Measurements from ENCODE around the gene POLQ.
"Not testable (repeated sequence)": the region's sequence is repeated elsewhere in the genome, so short reads cannot be mapped to it uniquely, and the experiment has no call there.

POLQ gene

DNA sequence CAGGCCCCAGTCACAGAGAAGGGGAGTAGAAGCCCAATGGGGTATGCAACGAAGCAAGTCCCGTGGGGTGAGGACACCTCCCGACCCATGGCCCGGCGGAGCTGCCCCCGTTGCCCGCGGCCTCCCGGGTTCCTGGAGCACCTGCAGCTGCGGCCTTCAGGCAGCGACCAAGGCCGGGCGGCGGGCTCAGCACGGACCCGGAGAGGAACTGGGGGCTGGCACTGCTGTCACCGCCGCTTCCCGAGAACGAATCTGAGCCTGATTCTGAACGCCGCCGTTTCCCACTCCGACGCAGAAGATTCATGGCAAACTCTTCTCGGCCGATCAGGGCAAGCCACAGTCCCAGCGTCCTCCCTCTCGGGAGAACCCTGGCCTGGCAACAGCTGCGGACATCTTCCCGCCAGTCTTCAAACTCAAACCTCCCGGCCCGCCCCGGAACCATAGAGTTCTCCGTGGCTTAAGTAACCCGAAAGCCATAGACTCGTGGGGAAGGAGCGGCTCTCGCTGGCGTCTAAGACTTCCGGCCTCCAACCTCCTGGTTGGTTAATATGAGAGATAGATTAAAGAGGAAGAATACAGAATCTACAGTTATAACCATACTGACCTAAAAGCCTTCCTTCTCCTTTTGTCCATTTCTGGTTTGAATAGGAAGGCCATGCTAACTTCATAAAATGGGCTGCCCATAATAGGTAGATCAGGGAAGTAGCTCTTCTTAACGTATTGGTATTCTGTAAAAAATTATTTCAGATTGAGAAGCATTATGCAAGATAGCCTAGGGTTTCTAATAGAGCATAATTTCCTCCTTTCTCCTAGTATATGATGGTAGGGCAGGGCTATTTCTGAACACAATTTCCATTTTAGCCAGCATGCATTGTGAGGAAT lies at the start of gene POLQ:
TSS of gene POLQ (minus strand) at position 415 of the 882 bp plus-strand sequence. CDS start at position 304, 111 bp downstream.
- peak; percentile 77 for DNase-seq

- no peak for DNase-seq
Measured at GRCh38 chr3:121594850-121595249, 49.1 kb upstream of the POLQ start.

- DNase-seq = not testable (repeated sequence)
Measured at GRCh38 chr3:121593806-121594205, 48.0 kb upstream of the POLQ start.

DNA sequence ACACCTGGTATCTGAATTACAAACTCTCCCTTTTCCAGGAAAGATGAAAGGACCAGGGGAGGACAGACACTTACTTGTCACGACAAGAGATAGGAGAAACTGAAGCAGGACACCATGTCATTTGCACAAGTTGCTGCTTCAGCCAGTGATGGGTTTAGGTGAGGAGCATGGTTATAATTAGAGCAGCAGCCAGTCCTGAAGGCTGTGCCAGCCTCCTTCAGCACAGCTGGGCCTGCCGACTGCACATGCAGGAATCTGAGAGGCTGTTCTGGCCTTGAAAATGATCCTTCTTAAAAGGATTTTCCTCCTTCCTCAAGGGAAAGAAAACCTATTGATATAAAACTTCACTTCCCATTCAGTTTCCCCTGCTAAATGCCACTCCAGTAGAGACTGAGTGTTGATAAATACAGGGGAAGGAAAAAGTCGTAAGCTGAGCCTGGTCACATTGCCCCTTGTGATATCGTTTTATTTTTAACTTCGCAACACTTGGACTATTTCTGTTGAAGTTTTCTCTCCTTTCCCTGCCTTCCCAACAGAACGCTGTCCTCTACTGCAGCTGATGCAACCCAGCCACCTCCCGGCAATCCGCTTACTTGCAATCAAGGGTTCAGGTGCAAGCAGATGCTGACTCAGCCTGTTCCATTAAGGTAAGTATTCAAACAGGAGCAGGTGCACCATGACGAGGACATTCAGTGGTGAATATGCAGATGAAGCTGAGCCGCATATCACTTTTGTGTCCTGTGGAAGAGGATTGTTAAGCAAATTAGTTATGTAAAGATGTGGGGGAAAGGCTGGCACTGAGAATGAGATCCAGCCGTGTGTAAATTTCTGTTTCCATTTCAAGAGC lies 47.3 kb upstream of the POLQ start, which contains the start of gene FBXO40:
TSS of gene FBXO40 (plus strand) at position 524 of the 847 bp plus-strand sequence. CDS start 27,197 bp downstream, outside the sequence.
- no peak for DNase-seq

DNA sequence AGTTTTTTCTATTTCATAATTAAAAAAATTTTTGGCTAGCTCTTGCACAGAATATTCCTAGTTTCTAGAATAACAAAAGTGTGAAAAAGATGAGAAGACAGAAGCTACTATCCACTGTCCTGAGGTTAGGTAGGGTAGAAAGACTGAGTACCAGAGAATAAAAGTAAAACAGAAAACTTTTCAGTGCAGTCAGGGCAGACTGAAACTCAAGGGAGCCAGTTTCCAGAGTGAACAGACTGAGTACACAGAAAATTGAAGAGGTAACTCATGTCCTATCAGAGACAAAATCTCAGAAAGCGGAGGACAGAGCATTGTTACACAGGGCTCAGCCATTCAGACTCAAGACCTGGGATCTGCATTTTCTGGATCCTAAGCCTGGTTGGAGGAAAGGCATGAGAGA lies 38.6 kb upstream of the POLQ start:
- no peak for DNase-seq

GRCh38 chr3:121581691-121582090 lies 35.9 kb upstream of the POLQ start:
- DNase-seq = no peak

GRCh38 chr3:121574449-121574848 lies 28.7 kb upstream of the POLQ start:
- DNase-seq = no peak

DNA sequence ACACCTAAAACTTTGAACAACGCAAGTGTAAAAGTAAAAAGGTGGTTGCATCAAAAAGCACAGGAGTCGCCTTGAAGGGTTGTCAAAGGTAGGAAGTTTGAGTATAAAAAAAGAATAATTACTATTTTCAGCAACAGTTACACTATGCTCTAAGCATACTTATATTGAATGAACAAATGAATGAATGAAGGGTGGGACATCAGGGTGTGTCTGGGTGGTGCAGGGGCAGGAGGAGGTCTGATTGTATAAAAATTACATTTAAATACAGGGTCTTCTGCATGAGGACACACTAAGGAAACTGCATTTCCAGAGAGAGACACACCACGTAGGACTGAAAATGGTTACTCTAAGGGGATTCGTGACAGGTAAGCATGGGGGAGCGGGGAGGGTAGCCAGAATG lies 21.9 kb upstream of the POLQ start, which contains the start of gene ARGFX:
TSS of gene ARGFX (plus strand) at position 301 of the 400 bp plus-strand sequence. CDS start 2,765 bp downstream, outside the sequence.
- no peak for DNase-seq

DNA sequence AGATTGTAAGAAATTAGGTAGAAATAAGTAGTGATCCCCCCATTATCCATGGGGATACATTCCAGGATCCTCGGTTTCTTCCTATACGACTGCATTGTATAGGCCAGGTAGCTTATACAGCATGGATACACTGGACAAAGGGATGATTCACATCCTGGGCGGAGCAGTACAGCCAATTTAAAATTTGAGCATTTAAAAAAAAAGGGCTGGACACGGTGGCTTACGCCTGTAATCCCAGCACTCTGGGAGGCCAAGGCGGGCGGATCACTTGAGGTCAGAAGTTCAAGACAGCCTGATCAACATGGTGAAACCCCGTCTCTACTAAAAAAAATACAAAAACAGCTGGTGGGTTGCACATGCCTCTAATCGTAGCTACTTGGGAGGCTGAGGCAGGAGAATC lies 21.0 kb upstream of the POLQ start:
- DNase-seq = no peak

DNA sequence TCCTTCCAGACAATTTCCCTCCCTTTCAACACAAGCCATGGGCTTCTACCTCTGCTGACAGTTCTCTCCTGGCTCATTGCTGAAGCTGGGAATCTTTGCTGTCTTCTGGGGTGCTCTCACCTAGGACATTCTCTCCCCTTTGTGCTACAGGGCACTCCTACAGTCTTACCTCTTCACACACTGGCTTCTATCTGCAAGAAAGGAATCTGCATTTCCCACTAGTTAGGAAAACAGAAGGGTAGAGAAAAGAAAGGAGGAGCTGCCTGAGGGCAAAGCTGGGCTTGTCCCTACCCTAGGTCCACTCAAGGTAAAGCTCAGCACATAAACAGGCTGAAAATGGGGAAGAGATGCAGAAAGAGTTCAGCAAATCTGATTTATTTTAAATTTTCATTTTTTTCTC lies 16.4 kb upstream of the POLQ start:
- DNase-seq = no peak

- DNase-seq = no peak
Measured at GRCh38 chr3:121557426-121557934, 11.7 kb upstream of the POLQ start.

GRCh38 chr3:121552797-121553196 lies 7.0 kb upstream of the POLQ start:
- no peak for DNase-seq

DNA sequence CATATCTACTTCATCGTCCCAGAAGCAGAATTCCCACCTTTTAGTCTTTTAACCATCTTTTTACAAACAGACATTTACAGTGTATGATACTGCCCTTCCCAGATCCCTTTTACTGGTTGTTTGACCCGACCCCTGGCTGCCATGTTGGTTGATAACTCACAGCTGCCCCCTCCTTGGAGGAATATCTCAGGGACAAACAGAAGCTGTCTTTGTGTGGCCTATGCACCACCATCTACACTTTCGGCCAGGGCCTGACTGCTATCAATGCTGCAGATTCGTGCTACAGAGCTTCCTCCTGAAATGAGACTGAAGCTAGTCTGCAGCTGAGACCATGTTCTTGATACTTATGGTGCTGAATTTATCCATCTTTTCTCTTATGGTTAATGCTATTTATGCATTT lies 6.6 kb upstream of the POLQ start:
- DNase-seq = no peak

DNA sequence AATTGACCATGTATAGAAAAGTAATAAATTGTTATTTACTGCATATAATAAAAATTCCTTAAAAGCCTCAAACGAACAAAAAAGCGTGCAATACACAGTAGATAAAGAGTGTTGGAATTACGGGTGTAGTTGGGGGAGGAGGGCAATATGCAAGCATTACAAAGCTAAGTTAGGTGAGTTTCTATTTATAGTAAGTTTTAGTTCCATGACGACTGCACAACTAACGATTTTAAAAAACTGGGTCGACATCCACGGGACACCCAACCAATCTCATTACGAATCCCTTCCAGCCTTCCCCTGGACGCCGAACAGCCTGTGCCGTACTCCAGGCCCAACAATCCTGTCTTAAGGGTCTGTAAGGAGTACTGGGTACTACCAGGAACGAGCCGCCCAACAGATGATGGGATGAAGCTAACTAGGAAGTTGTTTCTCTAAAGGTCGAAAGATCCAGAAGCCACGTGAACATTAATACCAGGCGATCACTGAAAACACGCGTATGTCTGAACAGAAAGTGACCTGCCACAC lies 677 bp downstream of the POLQ start:
- DNase-seq = no peak

DNA sequence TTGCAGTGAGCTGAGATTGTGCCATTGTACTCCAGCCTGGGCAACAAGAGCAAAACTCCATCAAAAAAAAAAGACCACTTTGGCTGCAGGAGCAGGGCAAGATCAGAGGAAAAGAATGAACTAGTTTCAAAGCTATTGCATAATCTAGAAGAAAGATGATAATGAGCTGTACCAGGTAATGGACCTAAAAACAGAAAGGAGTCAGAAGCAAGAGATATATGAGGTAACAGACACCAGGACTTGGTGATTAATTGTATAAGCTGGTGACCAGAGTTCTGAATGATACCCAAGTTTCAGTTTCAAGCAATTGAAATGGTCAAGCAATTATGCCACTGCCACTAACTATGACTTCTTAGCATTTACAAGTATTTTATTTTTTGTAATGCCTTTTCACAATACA lies 2.9 kb downstream of the POLQ start:
- DNase-seq = no peak

GRCh38 chr3:121531269-121531668 lies 14.5 kb downstream of the POLQ start:
- DNase-seq = no peak

GRCh38 chr3:121529308-121529707 lies 16.5 kb downstream of the POLQ start:
- peak; percentile 0 for DNase-seq

- DNase-seq = no peak
Measured at GRCh38 chr3:121520510-121520909, 25.3 kb downstream of the POLQ start.

DNA sequence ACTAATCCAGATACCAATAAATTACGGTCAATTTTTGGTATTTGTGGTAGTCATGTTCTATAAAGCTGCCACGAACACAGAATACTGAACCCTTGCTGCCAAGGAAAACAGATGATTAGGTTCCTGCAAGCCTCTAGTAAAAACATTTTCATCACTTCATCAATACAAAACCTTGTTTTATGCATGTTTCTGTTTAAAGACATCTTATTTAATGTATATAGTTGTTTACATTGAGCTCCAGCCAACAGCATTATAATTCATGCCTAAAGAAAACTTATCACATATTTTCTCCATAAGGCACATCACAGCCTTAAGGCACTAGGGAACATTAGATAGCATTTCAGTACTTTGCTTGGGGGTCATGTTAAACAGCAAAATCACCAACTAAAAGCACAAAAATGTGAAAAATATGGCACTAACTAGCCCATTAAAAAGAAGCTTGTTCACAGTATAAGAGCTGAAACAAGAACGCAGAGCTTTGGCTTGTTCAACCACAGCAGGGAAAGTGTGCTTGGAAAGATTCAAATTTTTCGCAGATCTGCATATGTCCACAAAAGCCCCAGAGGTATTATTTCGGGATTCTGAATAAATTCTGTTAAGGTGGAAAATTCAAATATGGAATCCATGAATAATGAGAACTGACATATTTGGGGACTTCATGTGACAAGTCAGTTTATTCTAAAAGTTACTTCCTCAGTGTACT lies 27.7 kb downstream of the POLQ start:
- no peak for DNase-seq

- no peak for DNase-seq
Measured at GRCh38 chr3:121515862-121516261, 29.9 kb downstream of the POLQ start.

GRCh38 chr3:121515313-121515712 lies 30.5 kb downstream of the POLQ start:
- no peak for DNase-seq

DNA sequence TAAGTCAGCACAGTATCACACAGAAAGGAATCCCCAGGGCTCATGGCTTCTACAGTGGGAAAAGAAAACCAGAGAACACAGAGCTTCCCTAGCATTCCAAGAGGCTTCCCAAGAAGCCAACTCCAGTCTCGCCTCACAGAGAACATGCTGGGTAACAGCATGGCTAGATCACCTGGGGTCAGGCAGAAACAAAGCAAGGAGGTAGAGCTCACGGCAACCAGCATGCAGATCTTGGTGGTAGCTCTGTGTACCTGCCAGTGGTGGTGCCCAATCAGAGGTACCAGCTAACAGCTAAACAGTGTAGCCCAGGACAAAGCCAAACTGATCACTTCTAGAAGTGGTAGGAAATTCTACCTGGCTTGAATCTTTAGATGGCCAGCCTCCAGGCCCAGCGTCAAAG lies 31.3 kb downstream of the POLQ start:
- DNase-seq = no peak

DNA sequence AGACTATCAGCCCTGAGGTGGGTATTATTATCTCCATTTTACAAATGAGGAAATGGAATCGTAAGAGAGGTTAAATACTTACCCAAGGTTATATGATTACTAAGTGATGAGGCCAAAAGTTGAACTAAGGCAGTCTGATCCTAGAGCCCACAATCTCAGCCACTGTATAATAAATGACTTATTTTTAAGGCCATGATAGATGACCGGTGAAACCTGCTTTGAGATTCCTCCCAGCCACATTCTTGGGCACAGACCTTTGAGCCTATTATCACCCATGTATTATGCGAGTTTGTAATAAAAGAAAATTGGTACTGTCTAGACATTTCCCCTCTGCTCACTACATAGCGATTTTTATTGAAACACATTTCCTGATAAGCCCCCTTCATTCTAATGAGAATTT lies 37.4 kb downstream of the POLQ start:
- DNase-seq = no peak

All from amniotic stem cell (primary cell).